Liver (tissue), 9 donors: Measurements from ENCODE around the gene KCNMB2. TPM values are rescaled to one million over a fixed set of nuclear protein-coding genes. Genes with fewer than 3 reads are reported as not detected.

Experiments
- DNase-seq: peaks from one replicate; pipeline ENCODE4 v3.0.0-alpha.2; 2017; ENCODE audit warnings: low spot score
- H3K27ac ChIP-seq, 2 donors: one replicate each; pipeline ENCODE4 v1.7.0; 2013; ENCODE audit warnings: inconsistent platforms in 2 of 2, low read length in 2 of 2, control low read depth in 1 of 2, low read depth in 1 of 2, mild to moderate bottlenecking in 1 of 2
- H3K27me3 ChIP-seq, 4 donors: one replicate each; pipeline versions ENCODE4 v1.6.1 to v1.7.0; 2013; ENCODE audit warnings: low read length in 3 of 4, inconsistent platforms in 1 of 4, mild to moderate bottlenecking in 1 of 4, moderate library complexity in 1 of 4; ENCODE audit not compliant: control insufficient read depth in 4 of 4, insufficient read depth in 4 of 4
- H3K36me3 ChIP-seq, 4 donors: one replicate each; pipeline versions ENCODE4 v1.6.1 to v1.7.0; 2013; ENCODE audit warnings: low read length in 3 of 4, mild to moderate bottlenecking in 3 of 4, low read depth in 1 of 4, moderate library complexity in 1 of 4; ENCODE audit not compliant: control insufficient read depth in 4 of 4, insufficient read depth in 3 of 4
- H3K4me1 ChIP-seq, 4 donors: one replicate each; pipeline versions ENCODE4 v1.6.1 to v1.7.0; 2013; ENCODE audit warnings: low read length in 3 of 4, mild to moderate bottlenecking in 3 of 4, moderate library complexity in 1 of 4; ENCODE audit not compliant: control insufficient read depth in 4 of 4, insufficient read depth in 4 of 4
- H3K4me3 ChIP-seq, 3 donors: one replicate each; pipeline versions ENCODE4 v1.6.1 to v1.7.0; 2013; ENCODE audit warnings: low read length in 3 of 3, control low read depth in 1 of 3, low read depth in 1 of 3, mild to moderate bottlenecking in 1 of 3
- H3K9ac ChIP-seq, 2 donors: one replicate each; pipeline ENCODE4 v1.7.0; 2013; ENCODE audit warnings: low read length in 2 of 2, mild to moderate bottlenecking in 2 of 2, moderate library complexity in 2 of 2, control low read depth in 1 of 2, low read depth in 1 of 2
- H3K9me3 ChIP-seq, 4 donors: one replicate each; pipeline versions ENCODE4 v1.6.1 to v1.7.0; 2013; ENCODE audit warnings: low read length in 3 of 4; ENCODE audit not compliant: control insufficient read depth in 4 of 4
- FOXA1 ChIP-seq: IDR thresholded peaks from 2 replicates; pipeline ENCODE4 v1.6.1; 2016; ENCODE audit warnings: antibody characterized with exemption
- FOXA2 ChIP-seq: IDR thresholded peaks from 2 replicates; pipeline ENCODE4 v1.6.1; 2016; ENCODE audit warnings: antibody characterized with exemption
- GABPA ChIP-seq, 2 donors: IDR thresholded peaks in 1 of 2; conservative IDR thresholded peaks in 1 of 2; 2 replicates each; pipeline ENCODE4 v1.6.1; 2016; ENCODE audit warnings: antibody characterized with exemption in 2 of 2, mild to moderate bottlenecking in 1 of 2, moderate library complexity in 1 of 2
- HNF4A ChIP-seq, 2 donors: conservative IDR thresholded peaks; 2 replicates each; pipeline ENCODE4 v1.6.1; 2016; ENCODE audit warnings: antibody characterized with exemption in 2 of 2, mild to moderate bottlenecking in 2 of 2
- HNF4G ChIP-seq: IDR thresholded peaks from 2 replicates; pipeline ENCODE4 v1.6.1; 2016; ENCODE audit warnings: antibody characterized with exemption
- JUND ChIP-seq, 2 donors: IDR thresholded peaks; 2 replicates each; pipeline ENCODE4 v1.6.1; 2016; ENCODE audit warnings: antibody characterized with exemption in 2 of 2
- NR2F2 ChIP-seq: IDR thresholded peaks from 2 replicates; pipeline ENCODE4 v1.6.1; 2016; ENCODE audit warnings: antibody characterized with exemption
- RAD21 ChIP-seq, 2 donors: IDR thresholded peaks; 2 replicates each; pipeline ENCODE4 v1.6.1; 2016; ENCODE audit warnings: antibody characterized with exemption in 2 of 2, mild to moderate bottlenecking in 2 of 2
- RXRA ChIP-seq, 2 donors: IDR thresholded peaks; 2 replicates each; pipeline ENCODE4 v1.6.1; 2017 to 2018; ENCODE audit warnings: antibody characterized with exemption in 2 of 2, mild to moderate bottlenecking in 1 of 2
- SP1 ChIP-seq: IDR thresholded peaks from 2 replicates; pipeline ENCODE4 v1.6.1; 2018; ENCODE audit warnings: antibody characterized with exemption, mild to moderate bottlenecking
- TAF1 ChIP-seq: conservative IDR thresholded peaks from 2 replicates; pipeline ENCODE4 v1.6.1; 2016; ENCODE audit warnings: antibody characterized with exemption, mild to moderate bottlenecking
- YY1 ChIP-seq: IDR thresholded peaks from 2 replicates; pipeline ENCODE4 v1.6.1; 2016; ENCODE audit warnings: antibody characterized with exemption, mild to moderate bottlenecking
- WGBS: extraction: QIAGEN DNeasy Blood & Tissue Kit; methylation state at CpG from one replicate; pipeline ENCODE4 v1.1.7; 2013; 5-methylcytosine and 5-hydroxymethylcytosine counted together
- polyA plus RNA-seq, 2 donors: library from polyadenylated mRNA; stranded (reverse) in 1 of 2; unstranded in 1 of 2; fragments of 200-250 nt in 1 of 2; fragments of >200 nt in 1 of 2; fragmentation: Nextera tagmentation in 1 of 2; extraction: Ambion mirVana in 1 of 2; gene quantifications; one replicate each; pipeline versions ENCODE4 v1.2.1 to v1.2.3, GENCODE V29; 2013 to 2015
- total RNA-seq, 2 donors: library from RNA; depleted of rRNA; stranded (reverse); fragments of >200 nt; gene quantifications; one replicate each; pipeline ENCODE4 v1.2.3, GENCODE V29; 2014
- TF ChIP-seq, protein P1 (sequence below): fragments of 150-350 bp; IDR thresholded peaks from 2 replicates; pipeline ENCODE4 v1.5.1; 2017; ENCODE audit warnings: improper control_type of control experiment, low read depth, low read length; ENCODE audit not compliant: missing input control
- TF ChIP-seq, protein P2 (sequence below): IDR thresholded peaks from 2 replicates; pipeline ENCODE4 v1.6.1; 2016; ENCODE audit warnings: antibody characterized with exemption, mild to moderate bottlenecking
- TF ChIP-seq, protein P3 (sequence below): IDR thresholded peaks from 2 replicates; pipeline ENCODE4 v1.6.1; 2016; ENCODE audit warnings: antibody characterized with exemption
- TF ChIP-seq, protein P4 (sequence below): IDR thresholded peaks from 2 replicates; pipeline ENCODE4 v1.6.1; 2016; ENCODE audit warnings: antibody characterized with exemption
- TF ChIP-seq, protein P5 (sequence below): IDR thresholded peaks from 2 replicates; pipeline ENCODE4 v1.6.1; 2016; ENCODE audit warnings: antibody characterized with exemption
- donor health status: healthy.
- donor health status: healthy.
- donor health status: healthy.
- donor health status: healthy.
- donor health status: healthy.

The KCNMB2 gene
- total and polyA plus RNA-seq, 4 donors = 0.08 to 0.33 (median 0.16) TPM; not detected in 1

DNA sequence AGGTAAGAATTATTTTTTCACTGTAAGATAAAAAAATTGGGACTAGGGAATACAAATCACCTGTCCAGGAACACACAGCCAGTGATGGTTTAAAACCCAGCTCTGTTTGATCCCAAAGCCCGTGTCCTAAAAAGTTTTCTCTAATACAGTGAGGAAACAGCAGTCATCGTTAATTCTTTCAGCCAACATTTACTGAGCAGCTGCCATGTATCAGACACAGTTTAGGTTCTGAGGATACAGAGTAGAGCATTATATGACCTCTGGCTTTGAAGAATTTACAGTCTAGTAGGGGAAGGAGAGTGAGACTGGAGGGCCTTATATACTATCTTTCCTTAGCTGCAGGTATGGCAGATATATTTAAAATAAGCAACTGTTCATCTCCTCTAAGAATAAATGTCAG lies 82.7 kb downstream of the KCNMB2 start:
- no peak for TF ChIP-seq SP1
- no peak for TF ChIP-seq FOXA1
- TF ChIP-seq, protein P1, sequence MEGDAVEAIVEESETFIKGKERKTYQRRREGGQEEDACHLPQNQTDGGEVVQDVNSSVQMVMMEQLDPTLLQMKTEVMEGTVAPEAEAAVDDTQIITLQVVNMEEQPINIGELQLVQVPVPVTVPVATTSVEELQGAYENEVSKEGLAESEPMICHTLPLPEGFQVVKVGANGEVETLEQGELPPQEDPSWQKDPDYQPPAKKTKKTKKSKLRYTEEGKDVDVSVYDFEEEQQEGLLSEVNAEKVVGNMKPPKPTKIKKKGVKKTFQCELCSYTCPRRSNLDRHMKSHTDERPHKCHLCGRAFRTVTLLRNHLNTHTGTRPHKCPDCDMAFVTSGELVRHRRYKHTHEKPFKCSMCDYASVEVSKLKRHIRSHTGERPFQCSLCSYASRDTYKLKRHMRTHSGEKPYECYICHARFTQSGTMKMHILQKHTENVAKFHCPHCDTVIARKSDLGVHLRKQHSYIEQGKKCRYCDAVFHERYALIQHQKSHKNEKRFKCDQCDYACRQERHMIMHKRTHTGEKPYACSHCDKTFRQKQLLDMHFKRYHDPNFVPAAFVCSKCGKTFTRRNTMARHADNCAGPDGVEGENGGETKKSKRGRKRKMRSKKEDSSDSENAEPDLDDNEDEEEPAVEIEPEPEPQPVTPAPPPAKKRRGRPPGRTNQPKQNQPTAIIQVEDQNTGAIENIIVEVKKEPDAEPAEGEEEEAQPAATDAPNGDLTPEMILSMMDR = no peak
- TF ChIP-seq TAF1 = no peak
- TF ChIP-seq, protein P2, sequence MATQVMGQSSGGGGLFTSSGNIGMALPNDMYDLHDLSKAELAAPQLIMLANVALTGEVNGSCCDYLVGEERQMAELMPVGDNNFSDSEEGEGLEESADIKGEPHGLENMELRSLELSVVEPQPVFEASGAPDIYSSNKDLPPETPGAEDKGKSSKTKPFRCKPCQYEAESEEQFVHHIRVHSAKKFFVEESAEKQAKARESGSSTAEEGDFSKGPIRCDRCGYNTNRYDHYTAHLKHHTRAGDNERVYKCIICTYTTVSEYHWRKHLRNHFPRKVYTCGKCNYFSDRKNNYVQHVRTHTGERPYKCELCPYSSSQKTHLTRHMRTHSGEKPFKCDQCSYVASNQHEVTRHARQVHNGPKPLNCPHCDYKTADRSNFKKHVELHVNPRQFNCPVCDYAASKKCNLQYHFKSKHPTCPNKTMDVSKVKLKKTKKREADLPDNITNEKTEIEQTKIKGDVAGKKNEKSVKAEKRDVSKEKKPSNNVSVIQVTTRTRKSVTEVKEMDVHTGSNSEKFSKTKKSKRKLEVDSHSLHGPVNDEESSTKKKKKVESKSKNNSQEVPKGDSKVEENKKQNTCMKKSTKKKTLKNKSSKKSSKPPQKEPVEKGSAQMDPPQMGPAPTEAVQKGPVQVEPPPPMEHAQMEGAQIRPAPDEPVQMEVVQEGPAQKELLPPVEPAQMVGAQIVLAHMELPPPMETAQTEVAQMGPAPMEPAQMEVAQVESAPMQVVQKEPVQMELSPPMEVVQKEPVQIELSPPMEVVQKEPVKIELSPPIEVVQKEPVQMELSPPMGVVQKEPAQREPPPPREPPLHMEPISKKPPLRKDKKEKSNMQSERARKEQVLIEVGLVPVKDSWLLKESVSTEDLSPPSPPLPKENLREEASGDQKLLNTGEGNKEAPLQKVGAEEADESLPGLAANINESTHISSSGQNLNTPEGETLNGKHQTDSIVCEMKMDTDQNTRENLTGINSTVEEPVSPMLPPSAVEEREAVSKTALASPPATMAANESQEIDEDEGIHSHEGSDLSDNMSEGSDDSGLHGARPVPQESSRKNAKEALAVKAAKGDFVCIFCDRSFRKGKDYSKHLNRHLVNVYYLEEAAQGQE = no peak
- TF ChIP-seq, protein P3, sequence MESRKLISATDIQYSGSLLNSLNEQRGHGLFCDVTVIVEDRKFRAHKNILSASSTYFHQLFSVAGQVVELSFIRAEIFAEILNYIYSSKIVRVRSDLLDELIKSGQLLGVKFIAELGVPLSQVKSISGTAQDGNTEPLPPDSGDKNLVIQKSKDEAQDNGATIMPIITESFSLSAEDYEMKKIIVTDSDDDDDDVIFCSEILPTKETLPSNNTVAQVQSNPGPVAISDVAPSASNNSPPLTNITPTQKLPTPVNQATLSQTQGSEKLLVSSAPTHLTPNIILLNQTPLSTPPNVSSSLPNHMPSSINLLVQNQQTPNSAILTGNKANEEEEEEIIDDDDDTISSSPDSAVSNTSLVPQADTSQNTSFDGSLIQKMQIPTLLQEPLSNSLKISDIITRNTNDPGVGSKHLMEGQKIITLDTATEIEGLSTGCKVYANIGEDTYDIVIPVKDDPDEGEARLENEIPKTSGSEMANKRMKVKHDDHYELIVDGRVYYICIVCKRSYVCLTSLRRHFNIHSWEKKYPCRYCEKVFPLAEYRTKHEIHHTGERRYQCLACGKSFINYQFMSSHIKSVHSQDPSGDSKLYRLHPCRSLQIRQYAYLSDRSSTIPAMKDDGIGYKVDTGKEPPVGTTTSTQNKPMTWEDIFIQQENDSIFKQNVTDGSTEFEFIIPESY = no peak
- no peak for TF ChIP-seq FOXA2
- TF ChIP-seq, protein P4, sequence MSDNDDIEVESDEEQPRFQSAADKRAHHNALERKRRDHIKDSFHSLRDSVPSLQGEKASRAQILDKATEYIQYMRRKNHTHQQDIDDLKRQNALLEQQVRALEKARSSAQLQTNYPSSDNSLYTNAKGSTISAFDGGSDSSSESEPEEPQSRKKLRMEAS = no peak
- no peak for TF ChIP-seq RXRA (IDR thresholded peaks at IDR 0.05)
- no peak for TF ChIP-seq HNF4A (conservative IDR thresholded peaks at IDR 0.05)
- no peak for TF ChIP-seq JUND (IDR thresholded peaks at IDR 0.05)
- TF ChIP-seq HNF4G = no peak
- no peak for TF ChIP-seq GABPA (IDR thresholded peaks at IDR 0.05 in 1 of 2, conservative IDR thresholded peaks at IDR 0.05 in 1 of 2)
- no peak for TF ChIP-seq RAD21 (IDR thresholded peaks at IDR 0.05)
- TF ChIP-seq YY1 = no peak
- TF ChIP-seq, protein P5, sequence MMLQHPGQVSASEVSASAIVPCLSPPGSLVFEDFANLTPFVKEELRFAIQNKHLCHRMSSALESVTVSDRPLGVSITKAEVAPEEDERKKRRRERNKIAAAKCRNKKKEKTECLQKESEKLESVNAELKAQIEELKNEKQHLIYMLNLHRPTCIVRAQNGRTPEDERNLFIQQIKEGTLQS = no peak
- no peak for TF ChIP-seq NR2F2
- no peaks in the 10 kb centered on the region for H3K36me3 ChIP-seq
- H3K4me3 ChIP-seq = no peak overlapping the region
- no peaks in the 10 kb centered on the region for H3K4me1 ChIP-seq
- no peak overlapping the region for H3K9ac ChIP-seq
- no peaks in the 10 kb centered on the region for H3K27me3 ChIP-seq
- WGBS = 69% methylated on average over 2 of the region's 2 CpGs
- H3K27ac ChIP-seq = no peak overlapping the region
- peaks cover 0 to 2% (median 0%) of the 10 kb centered on the region in 4 donors for H3K9me3 ChIP-seq
- DNase-seq = no peak
